HG02938 (cell line): ENCODE measurements around the gene SLC16A10.
"Not testable (repeated sequence)": the region's sequence is repeated elsewhere in the genome, so short reads cannot be mapped to it uniquely, and the experiment has no call there.

ENCODE experiments used
- ATAC-seq: cut with Tn5 transposase; IDR thresholded peaks from one replicate; pipeline ENCODE4 v1.9.1; 2021; ENCODE audit warnings: mild to moderate bottlenecking, moderate library complexity; ENCODE audit not compliant: unreplicated experiment

Gene SLC16A10

GRCh38 chr6:111131018-111131417 lies 43.7 kb downstream of the SLC16A10 start:
- ATAC-seq = not testable (repeated sequence)

DNA sequence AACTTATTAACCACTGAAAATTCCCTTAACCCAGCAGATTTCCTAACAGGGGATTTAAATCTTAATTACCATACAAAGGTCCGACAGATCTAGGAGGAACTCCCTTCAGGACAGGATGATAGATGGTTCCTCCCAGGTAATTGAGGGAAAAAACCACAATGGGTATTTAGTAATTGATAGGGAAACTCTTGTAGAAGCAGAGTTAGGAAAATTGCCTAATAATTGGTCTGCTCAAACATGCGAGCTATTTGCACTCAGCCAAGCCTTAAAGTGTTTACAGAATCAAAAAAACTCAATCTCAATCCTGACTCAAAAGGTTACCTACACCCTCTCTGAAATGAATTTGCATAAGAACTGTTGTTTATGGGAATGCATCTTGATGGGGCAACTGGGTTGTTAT lies 45.4 kb downstream of the SLC16A10 start:
- ATAC-seq = not testable (repeated sequence)

DNA sequence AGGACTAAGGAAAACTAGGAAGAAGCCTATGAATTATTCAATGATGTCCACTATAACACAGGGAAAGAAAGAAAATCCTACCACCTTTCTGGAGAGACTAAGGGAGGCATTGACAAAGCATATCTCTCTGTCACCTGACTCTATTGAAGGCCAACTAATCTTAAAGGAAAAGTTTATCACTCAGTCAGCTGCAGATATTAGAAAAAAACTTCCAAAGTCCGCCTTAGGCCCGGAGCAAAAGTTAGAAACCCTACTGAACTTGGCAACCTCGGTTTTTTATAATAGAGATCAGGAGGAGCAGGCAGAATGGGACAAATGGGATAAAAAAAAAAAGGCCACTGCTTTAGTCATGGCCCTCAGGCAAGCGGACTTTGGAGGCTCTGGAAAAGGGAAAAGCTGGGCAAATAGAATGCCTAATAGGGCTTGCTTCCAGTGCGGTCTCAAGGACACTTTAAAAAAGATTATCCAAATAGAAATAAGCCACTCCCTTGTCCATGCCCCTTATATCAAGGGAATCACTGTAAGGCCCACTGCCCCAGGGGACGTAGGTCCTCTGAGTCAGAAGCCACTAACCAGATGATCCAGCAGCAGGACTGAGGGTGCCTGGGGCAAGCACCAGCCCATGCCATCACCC lies 47.0 kb downstream of the SLC16A10 start:
- ATAC-seq = not testable (repeated sequence)

- not testable (repeated sequence) for ATAC-seq
These were observed 50.3 kb downstream of the SLC16A10 start for GRCh38 chr6:111137489-111138093.

- no peak for ATAC-seq
These were observed 60.1 kb downstream of the SLC16A10 start for GRCh38 chr6:111147440-111147839.

DNA sequence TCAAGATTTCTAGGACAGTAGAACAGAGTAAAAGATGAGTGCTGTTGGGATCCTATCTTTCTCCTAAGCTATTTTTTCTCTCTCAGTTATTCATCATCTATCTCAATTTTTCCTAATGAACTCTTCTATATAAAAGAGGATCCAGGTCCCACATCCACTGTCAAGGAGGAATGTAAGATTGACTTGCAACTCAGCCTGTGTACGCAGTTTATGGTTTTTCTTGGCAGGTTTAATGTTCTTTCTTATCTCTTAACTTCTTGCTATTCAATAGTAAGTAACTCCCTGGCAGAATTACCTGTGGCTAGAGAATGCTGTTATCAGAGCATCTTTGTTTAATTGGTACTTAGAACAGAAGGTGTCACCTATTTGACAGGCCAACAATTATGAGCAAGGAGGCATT lies 60.8 kb downstream of the SLC16A10 start:
- no peak for ATAC-seq

DNA sequence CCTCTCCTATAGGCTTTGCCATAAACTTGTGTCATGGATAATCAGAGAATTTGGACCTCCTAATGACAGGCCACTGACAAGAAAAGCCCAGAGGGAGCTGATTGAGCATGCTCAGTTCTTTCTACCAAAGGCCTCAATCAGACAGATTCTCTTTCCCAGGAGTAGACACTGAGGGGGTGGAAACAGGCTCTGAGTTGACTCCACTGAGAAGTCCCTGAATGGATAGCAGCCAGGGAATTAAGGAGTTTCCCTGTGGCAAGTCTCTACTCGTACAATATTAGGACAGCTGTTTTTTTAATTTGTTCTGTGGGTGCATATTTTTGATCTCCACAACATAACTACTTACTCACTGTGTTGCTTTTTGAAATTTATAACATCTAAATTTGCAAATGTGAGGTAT lies 63.3 kb downstream of the SLC16A10 start:
- no peak for ATAC-seq

- ATAC-seq = no peak
These were observed 67.7 kb downstream of the SLC16A10 start for GRCh38 chr6:111154981-111155380.

- ATAC-seq = no peak
These were observed 70.1 kb downstream of the SLC16A10 start for GRCh38 chr6:111157412-111157811.

DNA sequence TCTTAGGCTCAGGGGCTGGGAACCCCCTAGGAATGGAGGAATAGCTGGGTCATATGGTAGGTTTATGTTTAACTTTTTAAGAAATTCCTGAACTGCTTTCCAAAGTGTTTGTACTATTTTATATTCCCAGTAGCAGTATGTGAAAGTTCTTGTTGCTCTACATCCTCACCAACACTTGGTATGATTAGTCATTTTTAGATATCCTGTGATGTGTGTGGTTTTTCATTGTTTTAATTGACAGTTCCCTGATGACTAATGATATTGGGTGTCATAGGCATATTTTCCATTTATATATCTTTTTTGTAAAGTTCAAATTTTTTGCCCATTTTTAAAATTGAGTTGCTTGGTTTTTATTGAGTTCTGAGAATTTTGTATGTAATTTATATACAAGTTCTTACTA lies 72.3 kb downstream of the SLC16A10 start:
- no peak for ATAC-seq

DNA sequence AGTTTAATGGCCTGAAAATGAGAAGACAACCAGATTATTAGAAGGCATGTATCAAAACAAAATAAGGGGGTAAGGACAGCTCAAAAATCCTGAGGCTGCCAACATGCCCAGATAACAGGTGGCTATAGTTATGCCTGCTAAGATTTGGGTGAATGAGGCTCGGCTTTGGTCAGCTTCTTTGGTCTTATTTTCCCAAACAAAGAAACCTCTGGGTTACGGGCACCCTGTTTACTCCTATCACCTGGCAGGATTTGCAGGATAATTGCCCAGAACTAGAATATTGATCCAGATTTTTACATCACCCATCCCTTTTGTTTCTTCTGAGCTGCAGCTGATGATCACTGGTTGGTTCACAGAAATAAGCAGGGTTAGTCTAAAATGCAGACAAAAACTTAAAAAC lies 74.3 kb downstream of the SLC16A10 start:
- ATAC-seq = no peak

DNA sequence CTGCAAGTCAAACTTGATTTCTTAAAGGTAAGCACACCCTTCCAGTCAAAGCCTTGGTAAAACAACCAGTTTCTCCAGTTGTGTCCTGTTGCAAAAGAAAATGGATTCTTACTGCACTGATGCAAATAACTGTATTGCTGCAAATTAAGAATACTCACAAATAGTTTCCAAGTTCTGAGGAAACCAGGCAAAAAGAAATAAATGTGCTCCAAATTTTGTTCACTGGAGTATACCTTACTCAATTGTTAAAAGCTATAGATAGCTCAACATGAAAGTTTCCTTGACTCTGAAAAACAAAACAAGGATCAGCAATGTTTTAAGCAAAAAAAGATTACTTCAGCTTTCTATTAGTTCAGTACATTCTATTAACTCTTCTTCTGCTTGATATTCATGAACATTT lies 75.2 kb downstream of the SLC16A10 start:
- no peak for ATAC-seq

- ATAC-seq = peak; percentile 63
These were observed 84.5 kb downstream of the SLC16A10 start for GRCh38 chr6:111171577-111172400.

DNA sequence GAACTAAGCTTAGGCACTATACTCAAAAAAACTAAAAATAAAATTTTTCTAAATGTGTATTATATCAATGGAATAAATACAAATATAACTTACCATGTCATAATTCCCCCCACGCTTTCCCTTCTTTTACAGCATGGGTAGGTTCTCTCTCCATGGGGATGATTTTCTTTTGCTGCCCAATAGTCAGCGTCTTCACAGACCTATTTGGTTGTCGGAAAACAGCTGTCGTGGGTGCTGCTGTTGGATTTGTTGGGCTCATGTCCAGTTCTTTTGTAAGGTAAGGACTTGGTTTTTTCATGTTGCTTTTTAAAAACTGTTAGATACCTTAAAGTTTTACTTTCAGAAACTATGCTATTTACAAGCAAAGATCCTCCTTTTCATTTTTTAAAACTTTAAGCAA lies 85.3 kb downstream of the SLC16A10 start:
- ATAC-seq = no peak

DNA sequence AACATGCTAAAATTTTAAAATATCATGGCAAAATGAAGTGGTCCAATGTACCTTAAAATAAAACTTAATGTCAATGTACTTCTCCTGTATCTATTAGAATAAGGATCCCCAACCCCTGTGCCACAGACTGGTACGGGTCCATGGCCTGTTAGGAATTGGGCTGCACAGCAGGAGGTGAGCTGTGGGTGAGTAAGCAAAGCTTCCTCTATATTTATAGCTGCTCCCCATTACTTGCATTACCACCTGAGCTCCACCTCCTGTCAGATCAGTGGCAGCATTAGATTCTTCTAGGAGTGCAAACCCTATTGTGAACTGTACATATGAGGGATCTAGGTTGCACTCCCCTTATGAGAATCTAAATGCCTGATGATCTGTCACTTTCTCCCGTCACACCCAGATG lies 86.0 kb downstream of the SLC16A10 start:
- ATAC-seq = no peak

GRCh38 chr6:111173946-111174345 lies 86.6 kb downstream of the SLC16A10 start:
- ATAC-seq = no peak

- no peak for ATAC-seq
These were observed 87.8 kb downstream of the SLC16A10 start for GRCh38 chr6:111175109-111175508.

DNA sequence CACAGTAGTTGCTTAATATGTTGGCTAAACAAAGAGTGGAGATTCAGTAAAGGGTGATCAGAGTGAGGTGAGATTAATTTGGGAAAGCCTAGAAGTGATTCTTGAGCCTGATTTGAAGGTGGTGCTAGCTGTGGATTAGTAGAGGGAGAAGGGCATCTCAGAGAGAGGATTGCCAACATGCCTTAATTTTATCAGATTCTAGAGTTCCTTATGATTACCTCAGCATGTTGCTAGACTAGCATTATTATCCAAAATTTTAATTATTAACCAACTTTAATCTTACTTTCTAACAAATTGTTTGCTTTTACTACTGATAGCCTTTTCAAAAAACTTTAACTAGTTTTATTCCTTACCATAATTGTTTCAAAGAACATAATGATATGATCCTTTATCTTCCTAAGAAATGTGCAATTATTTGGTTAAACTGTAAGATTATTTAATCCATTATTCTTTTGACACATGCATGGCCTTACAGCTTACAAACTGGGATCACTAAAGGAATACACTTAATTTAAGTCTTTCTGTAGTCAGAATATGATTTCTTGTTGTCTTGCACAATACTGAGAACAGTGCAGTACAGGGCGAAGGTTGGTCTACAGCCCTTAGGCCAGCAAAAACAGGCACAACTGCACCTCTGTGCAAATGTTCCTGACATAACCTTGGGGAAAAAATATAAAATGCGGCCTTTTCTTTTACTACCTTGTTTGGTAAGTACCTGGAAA lies 88.9 kb downstream of the SLC16A10 start:
- ATAC-seq = no peak

DNA sequence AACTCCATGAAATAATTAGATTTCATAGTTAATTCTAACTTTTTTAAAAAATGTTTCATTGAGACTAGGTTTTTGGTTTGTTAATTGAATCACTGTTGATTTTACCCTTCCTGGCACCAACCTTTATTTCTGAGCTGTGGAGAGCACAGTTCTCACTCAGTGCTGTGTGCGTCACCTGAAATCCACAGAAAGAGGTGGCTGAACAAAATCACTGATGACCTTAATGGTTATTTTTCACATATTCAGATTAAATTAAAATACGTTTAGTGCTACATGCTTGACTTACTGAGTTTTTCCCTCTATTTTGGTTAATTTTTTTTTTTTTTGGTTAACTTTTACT lies 89.4 kb downstream of the SLC16A10 start:
- no peak for ATAC-seq

GRCh38 chr6:111177131-111177530 lies 89.8 kb downstream of the SLC16A10 start:
- no peak for ATAC-seq

GRCh38 chr6:111183702-111184517 lies 96.6 kb downstream of the SLC16A10 start:
- peak; percentile 75 for ATAC-seq
